GM23248 (cell line): ENCODE data around the gene NEB. TPM values are rescaled to one million over a fixed set of nuclear protein-coding genes. Genes with fewer than 3 reads are reported as not detected.

Source experiments
- DNase-seq: peaks from one replicate; pipeline ENCODE4 v3.0.0-alpha.2; 2015
- H2AFZ ChIP-seq: fragments of 200-600 bp; sonication (generic); 2 replicates; pipeline ENCODE4 v1.6.1; 2016; ENCODE audit warnings: antibody characterized with exemption
- H3F3A ChIP-seq: fragments of 200-600 bp; sonication (generic); 2 replicates; pipeline ENCODE4 v1.6.1; 2016; ENCODE audit warnings: mild to moderate bottlenecking, antibody characterized with exemption, mixed run types; ENCODE audit not compliant: insufficient read depth
- H3K27ac ChIP-seq: fragments of 200-600 bp; sonication (generic); 2 replicates; pipeline ENCODE4 v1.5.1; 2016; ENCODE audit warnings: mild to moderate bottlenecking
- H3K27me3 ChIP-seq: fragments of 200-600 bp; sonication (generic); replicated peaks from 2 replicates; pipeline ENCODE4 v1.6.1; 2016; ENCODE audit warnings: mild to moderate bottlenecking; ENCODE audit not compliant: insufficient read depth
- H3K36me3 ChIP-seq: fragments of 200-600 bp; sonication (generic); 2 replicates; pipeline ENCODE4 v1.6.1; 2016; ENCODE audit warnings: low read depth, mild to moderate bottlenecking
- H3K4me1 ChIP-seq: fragments of 200-600 bp; sonication (generic); 2 replicates; pipeline ENCODE4 v1.6.1; 2016; ENCODE audit warnings: mild to moderate bottlenecking; ENCODE audit not compliant: insufficient read depth
- H3K4me2 ChIP-seq: fragments of 200-600 bp; sonication (generic); one replicate; pipeline ENCODE4 v1.6.1; 2016; ENCODE audit warnings: mild to moderate bottlenecking; ENCODE audit not compliant: unreplicated experiment
- H3K4me3 ChIP-seq: fragments of 200-600 bp; sonication (generic); 2 replicates; pipeline ENCODE4 v1.5.1; 2016; ENCODE audit warnings: mild to moderate bottlenecking
- H3K79me2 ChIP-seq: fragments of 200-600 bp; sonication (generic); 2 replicates; pipeline ENCODE4 v1.6.1; 2016; ENCODE audit warnings: mild to moderate bottlenecking; ENCODE audit not compliant: insufficient read depth
- H3K9ac ChIP-seq: fragments of 200-600 bp; sonication (generic); 2 replicates; pipeline ENCODE4 v1.6.1; 2016; ENCODE audit warnings: mild to moderate bottlenecking
- H3K9me2 ChIP-seq: fragments of 200-600 bp; sonication (generic); 2 replicates; pipeline ENCODE4 v1.6.1; 2016; ENCODE audit warnings: mixed run types, mild to moderate bottlenecking, moderate library complexity; ENCODE audit not compliant: insufficient read depth
- H3K9me3 ChIP-seq: fragments of 200-600 bp; sonication (generic); one replicate; pipeline ENCODE4 v1.6.1; 2017; ENCODE audit warnings: low read depth
- H4K20me1 ChIP-seq: fragments of 200-600 bp; sonication (generic); 2 replicates; pipeline ENCODE4 v1.6.0; 2016; ENCODE audit not compliant: insufficient read depth
- EZH2 ChIP-seq: fragments of 200-600 bp; sonication (generic); IDR thresholded peaks from 2 replicates; pipeline ENCODE4 v1.6.1; 2018; ENCODE audit warnings: antibody characterized with exemption, mild to moderate bottlenecking; ENCODE audit not compliant: insufficient read depth, poor library complexity, severe bottlenecking
- EZH2phosphoT487 ChIP-seq: fragments of 200-600 bp; sonication (generic); IDR thresholded peaks from 2 replicates; pipeline ENCODE4 v1.6.1; 2018; ENCODE audit warnings: antibody characterized with exemption, moderate library complexity, mild to moderate bottlenecking, low read depth; ENCODE audit not compliant: insufficient read depth
- WGBS, 2 experiments: methylation state at CpG; one replicate each; pipeline ENCODE4 v1.1.6; 2015 to 2017; ENCODE audit warnings: low lambda C conversion rate in 2 of 2, low coverage in 1 of 2; ENCODE audit errors: missing lambda C conversion rate in 2 of 2; 5-methylcytosine and 5-hydroxymethylcytosine counted together
- in situ Hi-C: fragments of 300-500 bp; cut with MboI; formaldehyde crosslinking; loops from 2 replicates; pipeline ENCODE4 v1.15.0; 2020
- polyA plus RNA-seq: library from polyadenylated mRNA; unstranded; fragments of >200 nt; fragmentation: Nextera tagmentation; extraction: Ambion mirVana; gene quantifications from 2 replicates; pipeline ENCODE4 v1.2.1, GENCODE V29; 2016
- total RNA-seq: library from RNA; depleted of rRNA; stranded (reverse); fragments of >200 nt; shearing (Covaris generic); gene quantifications from 2 replicates; pipeline ENCODE4 v1.2.3, GENCODE V29; 2014; rRNA removed

NEB gene
- total and polyA plus RNA-seq, 2 experiments from 2014 or later, result 0.11 to 1.5 TPM

DNA sequence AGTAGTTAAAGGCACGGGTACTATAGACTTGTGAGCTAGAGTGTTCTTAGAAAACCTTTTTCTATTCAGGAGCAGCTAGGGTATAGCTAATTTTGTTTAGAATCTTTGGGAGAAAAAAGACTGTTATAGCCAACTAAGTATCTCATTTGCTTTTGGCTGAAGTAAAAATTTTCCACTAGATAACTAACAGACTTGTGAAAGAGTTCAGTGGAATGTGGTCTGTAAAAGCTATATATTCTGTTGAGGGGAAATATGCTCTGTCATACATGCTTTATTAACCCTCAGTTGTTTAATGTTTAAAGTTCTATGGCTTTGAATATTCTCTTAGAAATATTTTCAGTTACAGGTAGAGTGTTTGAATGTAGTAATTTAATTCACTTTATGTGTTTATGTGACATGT is 274.9 kb downstream of the NEB start:
- no peaks in the 10 kb centered on the region for H3K9me3 ChIP-seq
- no peaks in the 10 kb centered on the region for H4K20me1 ChIP-seq
- in situ Hi-C loops, result no loop called here
- no peak for TF ChIP-seq EZH2phosphoT487
- TF ChIP-seq EZH2, result no peak
- no peaks in the 10 kb centered on the region for H3F3A ChIP-seq
- H3K36me3 ChIP-seq, result peaks cover 75% of the 10 kb centered on the region
- H3K4me3 ChIP-seq, result no peak overlapping the region
- no peak overlapping the region for H3K27ac ChIP-seq
- DNase-seq, result peak; percentile 38
- no peaks in the 10 kb centered on the region for H3K27me3 ChIP-seq
- 100% methylated on average over 1 of the region's 1 CpG for WGBS, 2 experiments
- no peaks in the 10 kb centered on the region for H3K9me2 ChIP-seq
- peaks cover 6% of the 10 kb centered on the region; the same call in 1 of the 2 replicates for H3K79me2 ChIP-seq
- H3K4me2 ChIP-seq, result no peak overlapping the region
- no peaks in the 10 kb centered on the region for H3K4me1 ChIP-seq
- H3K9ac ChIP-seq, result no peak overlapping the region
- no peak overlapping the region for H2AFZ ChIP-seq

DNA sequence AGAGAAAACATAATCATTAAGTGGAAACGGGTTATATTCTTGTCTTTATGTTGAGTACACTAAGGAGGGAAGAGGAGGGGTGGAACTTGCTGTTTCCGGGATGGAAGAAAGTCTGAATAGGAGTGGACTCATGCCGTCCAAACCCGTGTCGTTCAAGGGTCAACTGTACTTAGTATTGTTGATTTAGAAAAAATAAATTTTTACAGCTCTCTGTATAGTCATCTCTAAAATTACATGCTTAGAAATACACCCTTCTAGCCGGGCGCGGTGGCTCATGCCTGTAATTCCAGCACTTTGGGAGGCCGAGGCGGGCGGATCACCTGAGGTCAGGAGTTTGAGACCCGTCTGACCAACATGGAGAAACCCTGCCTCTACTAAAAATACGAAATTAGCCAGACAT is 295.1 kb downstream of the NEB start:
- no peak for TF ChIP-seq EZH2phosphoT487
- TF ChIP-seq EZH2, result no peak
- H3F3A ChIP-seq, result peaks cover 23% of the 10 kb centered on the region
- no peak overlapping the region for H3K9ac ChIP-seq
- H3K27me3 ChIP-seq, result no peaks in the 10 kb centered on the region
- 92 to 93% methylated on average over 13 of the region's 13 CpGs for WGBS, 2 experiments
- no peaks in the 10 kb centered on the region for H3K9me2 ChIP-seq
- no peaks in the 10 kb centered on the region for H4K20me1 ChIP-seq
- H3K4me1 ChIP-seq, result peaks cover 14% of the 10 kb centered on the region
- peaks cover 67% of the 10 kb centered on the region for H3K36me3 ChIP-seq
- H3K9me3 ChIP-seq, result no peaks in the 10 kb centered on the region
- no peak overlapping the region for H3K4me2 ChIP-seq
- in situ Hi-C loops, result loop anchor here (25.0 kb wide), 1 partner anchor 1852 kb away; the partner anchor contains the start of gene MMADHC
- H3K4me3 ChIP-seq, result no peak overlapping the region
- no peak overlapping the region for H3K27ac ChIP-seq
- H2AFZ ChIP-seq, result no peak overlapping the region
- DNase-seq, result no peak
- peaks cover 7% of the 10 kb centered on the region; the same call in 1 of the 2 replicates for H3K79me2 ChIP-seq

DNA sequence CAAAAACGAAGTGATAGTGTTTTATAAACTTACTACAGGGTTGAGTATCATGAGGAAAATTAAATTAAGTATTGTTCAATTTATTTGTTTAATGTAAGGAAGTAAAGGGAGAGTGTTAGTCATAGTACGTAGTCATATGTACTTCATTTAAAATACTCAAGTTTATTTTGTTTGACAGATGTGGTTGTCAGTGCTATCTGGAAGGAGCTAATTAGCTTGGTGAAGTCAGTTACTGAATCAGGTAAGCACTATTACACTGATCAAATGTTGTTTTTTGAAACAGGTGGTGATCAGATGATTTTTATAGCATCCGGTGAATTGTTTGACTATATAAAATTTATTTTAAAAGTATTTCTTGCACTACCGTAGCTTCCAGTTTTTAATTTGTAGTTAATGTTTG is 295.8 kb downstream of the NEB start:
- no peak overlapping the region for H3K4me3 ChIP-seq
- H3K4me1 ChIP-seq, result peaks cover 13% of the 10 kb centered on the region
- H3K9me2 ChIP-seq, result no peaks in the 10 kb centered on the region
- no peak overlapping the region for H3K4me2 ChIP-seq
- TF ChIP-seq EZH2phosphoT487 (no peak), EZH2 (no peak)
- H3K79me2 ChIP-seq, result peaks cover 7% of the 10 kb centered on the region; the same call in 1 of the 2 replicates
- H2AFZ ChIP-seq, result no peak overlapping the region
- H3K27me3 ChIP-seq, result no peaks in the 10 kb centered on the region
- in situ Hi-C loops, result loop anchor here (25.0 kb wide), 1 partner anchor 1851 kb away; the partner anchor contains the start of gene MMADHC
- no peak overlapping the region for H3K9ac ChIP-seq
- no peaks in the 10 kb centered on the region for H4K20me1 ChIP-seq
- 86% methylated on average over 4 of the region's 4 CpGs for WGBS, 2 experiments
- peaks cover 62% of the 10 kb centered on the region for H3K36me3 ChIP-seq
- peaks cover 19% of the 10 kb centered on the region for H3F3A ChIP-seq
- no peaks in the 10 kb centered on the region for H3K9me3 ChIP-seq
- DNase-seq, result no peak
- H3K27ac ChIP-seq, result no peak overlapping the region

DNA sequence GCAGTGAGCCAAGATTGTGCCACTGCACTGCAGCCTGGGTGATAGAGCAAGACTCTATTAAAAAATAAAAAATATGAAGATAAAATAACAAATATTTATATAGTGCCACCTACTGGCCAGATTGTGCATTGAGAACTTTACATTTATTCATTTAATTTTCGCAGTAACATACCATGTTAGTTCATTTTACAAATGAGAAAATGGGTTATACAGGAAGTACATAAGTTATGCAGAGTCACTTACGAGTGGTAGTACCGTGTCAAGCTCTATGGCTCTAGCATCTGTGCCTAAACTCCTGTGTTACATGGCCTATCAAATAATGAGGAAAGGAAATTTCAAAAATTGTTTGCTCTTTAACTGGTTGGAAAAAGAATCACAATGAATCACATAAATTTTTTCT is 296.6 kb downstream of the NEB start:
- H3K79me2 ChIP-seq, result peaks cover 7% of the 10 kb centered on the region; the same call in 1 of the 2 replicates
- peaks cover 14% of the 10 kb centered on the region; the same call in 1 of the 2 replicates for H3F3A ChIP-seq
- 57 to 61% methylated on average over 3 of the region's 3 CpGs for WGBS, 2 experiments
- no peak overlapping the region for H3K4me3 ChIP-seq
- H4K20me1 ChIP-seq, result no peaks in the 10 kb centered on the region
- no peak overlapping the region for H3K27ac ChIP-seq
- no peak overlapping the region for H3K4me2 ChIP-seq
- peak; percentile 36 for DNase-seq
- no peaks in the 10 kb centered on the region for H3K9me3 ChIP-seq
- H3K27me3 ChIP-seq, result no peaks in the 10 kb centered on the region
- H3K4me1 ChIP-seq, result peaks cover 4% of the 10 kb centered on the region
- no peaks in the 10 kb centered on the region for H3K9me2 ChIP-seq
- H3K9ac ChIP-seq, result no peak overlapping the region
- peaks cover 60% of the 10 kb centered on the region for H3K36me3 ChIP-seq
- in situ Hi-C loops, result loop anchor here (25.0 kb wide), 1 partner anchor 1850 kb away; the partner anchor contains the start of gene MMADHC
- H2AFZ ChIP-seq, result no peak overlapping the region
- no peak for TF ChIP-seq EZH2phosphoT487
- TF ChIP-seq EZH2, result no peak

Other genes starting within 250 kb of the NEB start
- gene ARL5A, start 93.9 kb upstream of the NEB start, total RNA-seq, result 22.7 and 26.3 TPM in 2 replicates
- gene ARL5A, start 93.9 kb upstream of the NEB start, polyA plus RNA-seq, result 12.5 and 15.4 TPM in 2 replicates